ENCODE measurements around the gene ZYG11B. TPM values are rescaled to one million over a fixed set of nuclear protein-coding genes. Genes with fewer than 3 reads are reported as not detected.

Gene ZYG11B
- total RNA-seq, 1 experiment from 2014 or later: 25.6 TPM

DNA sequence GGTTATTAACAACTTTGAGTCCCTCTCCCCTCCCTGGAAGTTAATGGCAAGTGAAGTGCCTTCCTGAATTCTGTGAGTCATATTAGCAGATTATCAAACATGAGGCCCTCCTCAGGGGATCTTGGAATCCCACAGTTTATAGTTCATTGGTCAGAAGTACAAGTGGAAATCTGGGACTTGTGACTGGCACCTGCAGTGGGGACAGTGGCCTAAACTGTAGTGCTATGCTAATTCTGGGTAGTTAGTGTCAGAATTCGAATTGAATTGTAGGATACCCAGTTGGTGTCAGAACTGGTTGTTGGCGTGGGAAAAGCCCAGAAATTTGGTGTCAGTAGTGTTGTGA is 26.2 kb downstream of the ZYG11B start:
- H3K4me1 ChIP-seq (ENCODE audit: low read length): no peaks in the 10 kb centered on the region
- no peak overlapping the region for H3K4me3 ChIP-seq (ENCODE audit: low read length)
- no peak overlapping the region for H2AFZ ChIP-seq (ENCODE audit: low read length)
- H3K27ac ChIP-seq (ENCODE audit: low read length): no peak overlapping the region
- H3K4me2 ChIP-seq (ENCODE audit: low read depth, low read length, poor library complexity, severe bottlenecking): no peak overlapping the region
- H4K20me1 ChIP-seq (ENCODE audit: insufficient read depth, low read depth, low read length): no peaks in the 10 kb centered on the region
- peaks cover 49% of the 10 kb centered on the region for H3K79me2 ChIP-seq (ENCODE audit: low read length)
- H3K9me2 ChIP-seq (replicated peaks; ENCODE audit: insufficient read depth, low read length): no peaks in the 10 kb centered on the region
- no peaks in the 10 kb centered on the region for H3K36me3 ChIP-seq (ENCODE audit: insufficient read depth, low read length)
- no peak overlapping the region for H3K9ac ChIP-seq (ENCODE audit: low read length)
- no peaks in the 10 kb centered on the region for H3K9me3 ChIP-seq (ENCODE audit: low read length)
- DNase-seq: no peak
- H3K27me3 ChIP-seq (ENCODE audit: low read length): no peaks in the 10 kb centered on the region

DNA sequence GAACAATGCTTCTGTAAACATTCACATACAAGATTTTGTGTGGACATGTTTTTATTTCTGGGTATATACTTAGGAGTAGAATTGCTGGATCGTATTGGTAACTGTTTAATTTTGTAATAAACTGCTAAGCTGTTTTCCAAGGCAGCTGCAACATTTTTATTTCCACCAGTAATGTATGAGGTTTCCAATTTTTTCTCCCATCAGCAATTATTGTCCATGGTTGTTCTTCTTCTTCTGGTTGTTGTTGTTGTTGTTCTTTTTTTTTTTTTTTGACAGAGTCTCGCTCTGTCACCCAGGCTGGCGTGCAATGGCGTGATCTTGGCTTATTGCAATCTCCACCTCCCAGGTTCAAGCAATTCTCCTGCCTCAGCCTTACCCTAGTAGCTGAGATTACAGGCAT is 26.9 kb downstream of the ZYG11B start:
- Histone ChIP-seq H3K79me2 (ENCODE audit: low read length) (peaks cover 42% of the 10 kb centered on the region), H3K27ac (ENCODE audit: low read length) (no peak overlapping the region), H3K4me1 (ENCODE audit: low read length) (no peaks in the 10 kb centered on the region), H3K4me3 (ENCODE audit: low read length) (no peak overlapping the region), H3K27me3 (ENCODE audit: low read length) (no peaks in the 10 kb centered on the region), H4K20me1 (ENCODE audit: insufficient read depth, low read depth, low read length) (no peaks in the 10 kb centered on the region), H3K9me2 (replicated peaks; ENCODE audit: insufficient read depth, low read length) (no peaks in the 10 kb centered on the region), H3K9ac (ENCODE audit: low read length) (no peak overlapping the region), H3K9me3 (ENCODE audit: low read length) (no peaks in the 10 kb centered on the region), H3K4me2 (ENCODE audit: low read depth, low read length, poor library complexity, severe bottlenecking) (no peak overlapping the region), H2AFZ (ENCODE audit: low read length) (no peak overlapping the region), H3K36me3 (ENCODE audit: insufficient read depth, low read length) (no peaks in the 10 kb centered on the region)
- no peak for DNase-seq

DNA sequence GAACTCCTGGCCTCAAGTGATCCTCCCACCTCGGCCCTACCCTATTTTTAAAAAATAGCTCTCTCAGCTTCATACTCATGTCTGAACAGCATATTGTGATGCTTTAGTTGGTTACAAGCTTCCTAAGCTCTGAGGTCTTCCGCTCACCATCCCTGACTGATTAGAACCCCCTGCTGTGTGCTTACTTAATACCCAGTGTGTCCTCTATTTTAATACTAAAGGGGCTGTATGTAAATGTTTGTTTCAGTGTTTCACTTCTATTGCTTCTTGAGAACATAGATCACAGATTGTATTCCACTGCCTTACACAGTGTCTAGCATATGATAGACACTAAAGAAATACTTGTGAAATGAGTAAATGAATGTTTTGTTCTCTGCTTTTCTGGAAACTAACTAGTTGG is 29.8 kb downstream of the ZYG11B start:
- Histone ChIP-seq H3K36me3 (ENCODE audit: insufficient read depth, low read length) (no peaks in the 10 kb centered on the region), H3K79me2 (ENCODE audit: low read length) (peaks cover 32% of the 10 kb centered on the region), H3K9me3 (ENCODE audit: low read length) (no peaks in the 10 kb centered on the region), H3K27me3 (ENCODE audit: low read length) (no peaks in the 10 kb centered on the region), H2AFZ (ENCODE audit: low read length) (no peak overlapping the region), H3K9ac (ENCODE audit: low read length) (no peak overlapping the region), H3K27ac (ENCODE audit: low read length) (no peak overlapping the region), H3K9me2 (replicated peaks; ENCODE audit: insufficient read depth, low read length) (no peaks in the 10 kb centered on the region), H3K4me3 (ENCODE audit: low read length) (no peak overlapping the region), H3K4me2 (ENCODE audit: low read depth, low read length, poor library complexity, severe bottlenecking) (no peak overlapping the region), H4K20me1 (ENCODE audit: insufficient read depth, low read depth, low read length) (no peaks in the 10 kb centered on the region), H3K4me1 (ENCODE audit: low read length) (no peaks in the 10 kb centered on the region)
- DNase-seq: no peak

DNA sequence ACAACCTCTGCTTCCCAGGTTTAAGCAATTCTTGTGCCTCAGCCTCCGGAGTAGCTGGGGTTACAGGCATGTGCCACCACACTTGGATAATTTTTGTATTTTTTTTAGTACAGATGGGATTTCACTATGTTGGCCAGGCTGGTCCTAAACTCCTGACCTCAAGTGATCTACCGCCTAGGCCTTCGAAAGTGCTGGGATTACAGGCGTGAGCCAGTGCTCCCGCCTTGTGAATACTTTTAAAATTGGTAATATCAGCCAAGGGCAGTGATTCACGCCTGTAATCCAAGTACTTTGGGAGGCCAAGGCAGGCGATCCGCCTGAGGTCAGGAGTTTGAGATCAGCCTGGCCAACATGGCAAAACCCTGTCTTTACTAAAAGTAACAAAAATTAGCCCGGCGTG is 33.7 kb downstream of the ZYG11B start:
- H3K79me2 ChIP-seq (ENCODE audit: low read length): peaks cover 42% of the 10 kb centered on the region
- H4K20me1 ChIP-seq (ENCODE audit: insufficient read depth, low read depth, low read length): no peaks in the 10 kb centered on the region
- no peak overlapping the region for H3K27ac ChIP-seq (ENCODE audit: low read length)
- no peaks in the 10 kb centered on the region for H3K9me3 ChIP-seq (ENCODE audit: low read length)
- no peak overlapping the region for H3K9ac ChIP-seq (ENCODE audit: low read length)
- no peaks in the 10 kb centered on the region for H3K9me2 ChIP-seq (replicated peaks; ENCODE audit: insufficient read depth, low read length)
- no peak overlapping the region for H3K4me2 ChIP-seq (ENCODE audit: low read depth, low read length, poor library complexity, severe bottlenecking)
- no peaks in the 10 kb centered on the region for H3K27me3 ChIP-seq (ENCODE audit: low read length)
- no peaks in the 10 kb centered on the region for H3K4me1 ChIP-seq (ENCODE audit: low read length)
- DNase-seq: no peak
- H2AFZ ChIP-seq (ENCODE audit: low read length): no peak overlapping the region
- H3K4me3 ChIP-seq (ENCODE audit: low read length): no peak overlapping the region
- peaks cover 3% of the 10 kb centered on the region; the same call in 1 of the 2 replicates for H3K36me3 ChIP-seq (ENCODE audit: insufficient read depth, low read length)

DNA sequence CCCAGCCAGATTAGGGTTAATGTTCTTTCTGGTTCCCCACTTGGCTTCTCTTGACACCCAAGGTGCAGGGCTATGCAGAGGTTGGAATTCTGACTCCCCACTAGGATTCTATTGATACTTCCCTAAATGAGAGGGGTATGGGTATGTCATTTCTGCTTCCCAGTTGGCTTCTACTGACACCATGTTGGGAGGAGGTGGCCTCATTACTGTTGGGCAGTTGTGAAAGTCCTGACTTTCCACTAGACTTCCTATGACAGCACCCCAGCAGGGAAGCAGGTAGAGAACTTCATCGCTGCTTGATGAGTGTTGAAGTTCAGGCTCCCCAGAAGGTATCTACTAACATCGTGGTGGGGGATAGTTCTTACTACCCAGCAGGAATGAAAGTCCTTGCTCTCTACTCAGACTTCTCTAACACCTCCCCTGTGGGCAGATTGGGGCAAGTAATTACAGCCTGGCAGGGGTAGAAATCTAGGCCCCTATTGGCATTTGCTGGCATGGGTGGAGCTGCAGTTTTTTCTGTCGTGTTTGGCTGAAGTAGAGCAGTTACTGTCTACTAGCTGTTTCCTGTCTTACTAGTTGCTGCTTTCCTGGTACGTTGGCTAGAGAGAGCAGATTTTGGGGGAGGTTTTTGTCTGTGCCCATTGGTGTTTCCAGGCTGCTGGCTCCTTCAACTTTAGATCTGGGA is 41.5 kb downstream of the ZYG11B start:
- Histone ChIP-seq H3K9ac (ENCODE audit: low read length) (no peak overlapping the region), H3K4me1 (ENCODE audit: low read length) (0 out of 2 replicates have a peak, but pooled peaks cover 4% of the 10 kb centered on the region), H3K4me2 (ENCODE audit: low read depth, low read length, poor library complexity, severe bottlenecking) (no peak overlapping the region), H3K9me3 (ENCODE audit: low read length) (no peaks in the 10 kb centered on the region), H2AFZ (ENCODE audit: low read length) (no peak overlapping the region), H3K36me3 (ENCODE audit: insufficient read depth, low read length) (no peaks in the 10 kb centered on the region), H3K9me2 (replicated peaks; ENCODE audit: insufficient read depth, low read length) (no peaks in the 10 kb centered on the region), H3K27ac (ENCODE audit: low read length) (no peak overlapping the region), H3K4me3 (ENCODE audit: low read length) (no peak overlapping the region), H3K79me2 (ENCODE audit: low read length) (peaks cover 61% of the 10 kb centered on the region), H3K27me3 (ENCODE audit: low read length) (no peaks in the 10 kb centered on the region), H4K20me1 (ENCODE audit: insufficient read depth, low read depth, low read length) (no peaks in the 10 kb centered on the region)
- no peak for DNase-seq

DNA sequence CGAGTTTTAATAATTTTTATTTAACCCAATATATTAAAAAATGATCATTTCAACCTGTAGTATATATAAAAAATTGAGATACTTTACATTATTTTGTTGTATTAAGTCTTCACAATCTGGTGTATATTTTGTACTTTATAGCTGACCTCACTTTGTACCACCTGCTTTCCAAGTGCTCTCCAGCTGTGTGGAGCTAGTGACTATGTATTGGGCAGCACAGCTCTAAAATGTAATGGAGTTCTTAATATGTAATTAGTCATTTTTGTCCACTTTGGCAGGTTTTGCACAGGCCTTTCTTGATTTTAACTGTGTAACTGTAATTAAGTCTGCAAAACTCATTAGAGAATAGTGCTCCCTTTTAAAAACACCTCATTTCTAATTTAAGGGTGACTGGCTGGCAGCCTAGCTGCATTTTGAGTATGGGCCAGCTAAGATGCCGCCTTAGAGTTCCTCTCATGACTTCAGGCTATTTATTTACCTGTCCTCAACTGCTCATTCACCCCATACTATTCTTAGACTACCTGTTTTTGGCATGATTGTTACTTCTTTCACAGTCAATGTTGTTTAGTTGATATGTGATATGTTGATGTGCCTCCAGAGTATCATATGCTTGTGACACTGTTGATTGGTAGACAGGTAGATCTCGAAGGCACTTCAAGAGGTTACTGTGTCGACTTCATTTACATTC is 43.2 kb downstream of the ZYG11B start:
- Histone ChIP-seq H3K4me1 (ENCODE audit: low read length) (0 out of 2 replicates have a peak, but pooled peaks cover 4% of the 10 kb centered on the region), H4K20me1 (ENCODE audit: insufficient read depth, low read depth, low read length) (no peaks in the 10 kb centered on the region), H3K9me2 (replicated peaks; ENCODE audit: insufficient read depth, low read length) (no peaks in the 10 kb centered on the region), H3K27ac (ENCODE audit: low read length) (no peak overlapping the region), H3K4me2 (ENCODE audit: low read depth, low read length, poor library complexity, severe bottlenecking) (no peak overlapping the region), H3K9ac (ENCODE audit: low read length) (no peak overlapping the region), H3K79me2 (ENCODE audit: low read length) (peaks cover 55% of the 10 kb centered on the region), H3K36me3 (ENCODE audit: insufficient read depth, low read length) (no peaks in the 10 kb centered on the region), H3K27me3 (ENCODE audit: low read length) (no peaks in the 10 kb centered on the region), H3K4me3 (ENCODE audit: low read length) (no peak overlapping the region), H2AFZ (ENCODE audit: low read length) (no peak overlapping the region), H3K9me3 (ENCODE audit: low read length) (no peaks in the 10 kb centered on the region)
- no peak for DNase-seq

DNA sequence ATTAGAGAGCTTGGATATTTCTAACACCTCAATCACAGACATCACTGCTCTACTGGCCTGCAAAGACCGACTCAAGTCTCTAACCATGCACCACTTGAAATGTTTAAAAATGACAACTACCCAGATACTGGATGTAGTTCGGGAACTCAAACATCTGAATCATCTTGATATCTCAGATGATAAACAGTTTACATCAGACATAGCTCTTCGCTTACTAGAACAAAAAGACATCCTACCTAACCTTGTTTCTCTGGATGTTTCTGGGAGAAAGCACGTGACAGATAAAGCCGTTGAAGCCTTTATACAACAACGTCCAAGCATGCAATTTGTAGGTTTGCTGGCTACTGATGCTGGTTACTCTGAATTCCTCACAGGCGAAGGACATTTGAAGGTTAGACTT is 45.1 kb downstream of the ZYG11B start:
- H3K27ac ChIP-seq (ENCODE audit: low read length): no peak overlapping the region
- H3K9me3 ChIP-seq (ENCODE audit: low read length): no peaks in the 10 kb centered on the region
- H3K4me1 ChIP-seq (ENCODE audit: low read length): 0 out of 2 replicates have a peak, but pooled peaks cover 4% of the 10 kb centered on the region
- DNase-seq: no peak
- H3K9me2 ChIP-seq (replicated peaks; ENCODE audit: insufficient read depth, low read length): no peaks in the 10 kb centered on the region
- H3K79me2 ChIP-seq (ENCODE audit: low read length): peaks cover 53% of the 10 kb centered on the region
- no peak overlapping the region for H3K9ac ChIP-seq (ENCODE audit: low read length)
- H3K27me3 ChIP-seq (ENCODE audit: low read length): no peaks in the 10 kb centered on the region
- H4K20me1 ChIP-seq (ENCODE audit: insufficient read depth, low read depth, low read length): no peaks in the 10 kb centered on the region
- H3K4me2 ChIP-seq (ENCODE audit: low read depth, low read length, poor library complexity, severe bottlenecking): no peak overlapping the region
- no peak overlapping the region for H3K4me3 ChIP-seq (ENCODE audit: low read length)
- H2AFZ ChIP-seq (ENCODE audit: low read length): no peak overlapping the region
- H3K36me3 ChIP-seq (ENCODE audit: insufficient read depth, low read length): no peaks in the 10 kb centered on the region

DNA sequence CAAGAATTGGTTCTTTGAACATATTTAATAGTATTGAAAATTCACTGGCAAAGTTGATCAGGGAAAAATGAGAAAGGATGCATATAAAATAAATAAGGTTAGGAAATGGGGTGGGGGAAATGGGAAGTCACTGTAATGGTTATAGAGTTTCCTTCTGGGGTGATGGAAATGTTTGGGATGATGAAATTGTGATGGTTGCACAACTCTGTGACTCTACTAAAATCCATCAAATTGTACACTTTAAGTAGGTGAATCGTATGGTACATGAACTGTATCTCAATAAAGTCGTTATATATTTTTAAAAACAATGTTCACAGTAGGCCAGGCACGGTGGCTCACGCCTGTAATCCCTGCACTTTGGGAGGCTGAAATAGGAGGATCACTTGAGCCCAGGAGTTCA is 59.9 kb downstream of the ZYG11B start:
- no peaks in the 10 kb centered on the region for H4K20me1 ChIP-seq (ENCODE audit: insufficient read depth, low read depth, low read length)
- no peaks in the 10 kb centered on the region for H3K4me1 ChIP-seq (ENCODE audit: low read length)
- no peaks in the 10 kb centered on the region for H3K9me3 ChIP-seq (ENCODE audit: low read length)
- peaks cover 12% of the 10 kb centered on the region; the same call in 1 of the 2 replicates for H3K36me3 ChIP-seq (ENCODE audit: insufficient read depth, low read length)
- H2AFZ ChIP-seq (ENCODE audit: low read length): no peak overlapping the region
- H3K4me3 ChIP-seq (ENCODE audit: low read length): no peak overlapping the region
- no peaks in the 10 kb centered on the region for H3K27me3 ChIP-seq (ENCODE audit: low read length)
- H3K79me2 ChIP-seq (ENCODE audit: low read length): 0 out of 2 replicates have a peak, but pooled peaks cover 3% of the 10 kb centered on the region
- H3K4me2 ChIP-seq (ENCODE audit: low read depth, low read length, poor library complexity, severe bottlenecking): no peak overlapping the region
- H3K9ac ChIP-seq (ENCODE audit: low read length): no peak overlapping the region
- no peaks in the 10 kb centered on the region for H3K9me2 ChIP-seq (replicated peaks; ENCODE audit: insufficient read depth, low read length)
- no peak for DNase-seq
- no peak overlapping the region for H3K27ac ChIP-seq (ENCODE audit: low read length)
